Liver (tissue), 3 donors: Measurements from ENCODE around the gene BCAS1.

Experiments
- CTCF ChIP-seq: fragments of 150-350 bp; IDR thresholded peaks from 2 replicates; pipeline ENCODE4 v1.5.1; 2017; ENCODE audit warnings: improper control_type of control experiment, low read depth, low read length; ENCODE audit not compliant: missing input control
- EGR1 ChIP-seq, 2 donors: IDR thresholded peaks; 2 replicates each; pipeline ENCODE4 v1.6.1; 2016 to 2018; ENCODE audit warnings: antibody characterized with exemption in 2 of 2, low read depth in 2 of 2
- FOXA2 ChIP-seq: IDR thresholded peaks from 2 replicates; pipeline ENCODE4 v1.6.1; 2016; ENCODE audit warnings: antibody characterized with exemption
- HNF4G ChIP-seq: IDR thresholded peaks from 2 replicates; pipeline ENCODE4 v1.6.1; 2016; ENCODE audit warnings: antibody characterized with exemption
- JUND ChIP-seq, 2 donors: IDR thresholded peaks; 2 replicates each; pipeline ENCODE4 v1.6.1; 2016; ENCODE audit warnings: antibody characterized with exemption in 2 of 2
- MAX ChIP-seq: IDR thresholded peaks from 2 replicates; pipeline ENCODE4 v1.6.1; 2016; ENCODE audit warnings: antibody characterized with exemption
- RAD21 ChIP-seq, 2 donors: IDR thresholded peaks; 2 replicates each; pipeline ENCODE4 v1.6.1; 2016; ENCODE audit warnings: antibody characterized with exemption in 2 of 2, mild to moderate bottlenecking in 2 of 2
- TAF1 ChIP-seq: conservative IDR thresholded peaks from 2 replicates; pipeline ENCODE4 v1.6.1; 2016; ENCODE audit warnings: antibody characterized with exemption, mild to moderate bottlenecking
- YY1 ChIP-seq: IDR thresholded peaks from 2 replicates; pipeline ENCODE4 v1.6.1; 2016; ENCODE audit warnings: antibody characterized with exemption, mild to moderate bottlenecking
- ZBTB33 ChIP-seq: IDR thresholded peaks from 2 replicates; pipeline ENCODE4 v1.6.1; 2016; ENCODE audit warnings: antibody characterized with exemption
- TF ChIP-seq, protein P1 (sequence below): IDR thresholded peaks from 2 replicates; pipeline ENCODE4 v1.6.1; 2016; ENCODE audit warnings: antibody characterized with exemption
- TF ChIP-seq, protein P2 (sequence below): IDR thresholded peaks from 2 replicates; pipeline ENCODE4 v1.6.1; 2016; ENCODE audit warnings: antibody characterized with exemption, mild to moderate bottlenecking
- donor health status: healthy.
- donor health status: healthy.

DNA sequence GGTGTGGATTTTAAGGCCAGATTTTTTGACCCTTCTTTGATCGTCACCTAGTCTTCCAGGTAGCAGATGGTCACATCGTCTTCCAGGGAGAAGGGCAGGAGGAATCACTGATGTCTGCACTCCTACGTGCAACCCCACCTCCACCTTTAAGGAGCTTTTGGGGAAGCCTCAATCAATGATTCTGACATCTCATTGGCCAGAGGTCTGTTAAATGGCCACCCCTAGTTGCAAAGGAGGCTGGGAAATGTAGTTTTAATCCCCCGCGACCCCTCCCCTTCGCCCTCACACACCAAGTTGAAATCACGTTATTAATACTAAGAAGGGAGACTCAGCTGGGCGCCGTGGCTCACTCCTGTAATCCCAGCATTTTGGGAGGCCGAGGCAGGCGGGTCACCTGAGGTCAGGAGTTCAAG lies 151.4 kb downstream of the BCAS1 start:
- TF ChIP-seq RAD21 (IDR thresholded peaks at IDR 0.05) (no peak), MAX (no peak), CTCF (no peak), JUND (IDR thresholded peaks at IDR 0.05) (no peak), HNF4G (no peak), TAF1 (no peak), FOXA2 (no peak), YY1 (no peak), EGR1 (IDR thresholded peaks at IDR 0.05; ENCODE audit: low read depth in 2 of 2) (no peak), ZBTB33 (no peak)
- TF ChIP-seq, protein P1, sequence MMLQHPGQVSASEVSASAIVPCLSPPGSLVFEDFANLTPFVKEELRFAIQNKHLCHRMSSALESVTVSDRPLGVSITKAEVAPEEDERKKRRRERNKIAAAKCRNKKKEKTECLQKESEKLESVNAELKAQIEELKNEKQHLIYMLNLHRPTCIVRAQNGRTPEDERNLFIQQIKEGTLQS = no peak
- TF ChIP-seq, protein P2, sequence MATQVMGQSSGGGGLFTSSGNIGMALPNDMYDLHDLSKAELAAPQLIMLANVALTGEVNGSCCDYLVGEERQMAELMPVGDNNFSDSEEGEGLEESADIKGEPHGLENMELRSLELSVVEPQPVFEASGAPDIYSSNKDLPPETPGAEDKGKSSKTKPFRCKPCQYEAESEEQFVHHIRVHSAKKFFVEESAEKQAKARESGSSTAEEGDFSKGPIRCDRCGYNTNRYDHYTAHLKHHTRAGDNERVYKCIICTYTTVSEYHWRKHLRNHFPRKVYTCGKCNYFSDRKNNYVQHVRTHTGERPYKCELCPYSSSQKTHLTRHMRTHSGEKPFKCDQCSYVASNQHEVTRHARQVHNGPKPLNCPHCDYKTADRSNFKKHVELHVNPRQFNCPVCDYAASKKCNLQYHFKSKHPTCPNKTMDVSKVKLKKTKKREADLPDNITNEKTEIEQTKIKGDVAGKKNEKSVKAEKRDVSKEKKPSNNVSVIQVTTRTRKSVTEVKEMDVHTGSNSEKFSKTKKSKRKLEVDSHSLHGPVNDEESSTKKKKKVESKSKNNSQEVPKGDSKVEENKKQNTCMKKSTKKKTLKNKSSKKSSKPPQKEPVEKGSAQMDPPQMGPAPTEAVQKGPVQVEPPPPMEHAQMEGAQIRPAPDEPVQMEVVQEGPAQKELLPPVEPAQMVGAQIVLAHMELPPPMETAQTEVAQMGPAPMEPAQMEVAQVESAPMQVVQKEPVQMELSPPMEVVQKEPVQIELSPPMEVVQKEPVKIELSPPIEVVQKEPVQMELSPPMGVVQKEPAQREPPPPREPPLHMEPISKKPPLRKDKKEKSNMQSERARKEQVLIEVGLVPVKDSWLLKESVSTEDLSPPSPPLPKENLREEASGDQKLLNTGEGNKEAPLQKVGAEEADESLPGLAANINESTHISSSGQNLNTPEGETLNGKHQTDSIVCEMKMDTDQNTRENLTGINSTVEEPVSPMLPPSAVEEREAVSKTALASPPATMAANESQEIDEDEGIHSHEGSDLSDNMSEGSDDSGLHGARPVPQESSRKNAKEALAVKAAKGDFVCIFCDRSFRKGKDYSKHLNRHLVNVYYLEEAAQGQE = no peak
